GM12872 (cell line): ENCODE results near the gene LRRC8C.

Source experiments
- CTCF ChIP-seq: IDR thresholded peaks from 3 replicates; pipeline ENCODE4 v1.5.1; 2011; ENCODE audit warnings: low read depth, mild to moderate bottlenecking, low read length, moderate library complexity; ENCODE audit not compliant: insufficient read depth

LRRC8C gene

DNA sequence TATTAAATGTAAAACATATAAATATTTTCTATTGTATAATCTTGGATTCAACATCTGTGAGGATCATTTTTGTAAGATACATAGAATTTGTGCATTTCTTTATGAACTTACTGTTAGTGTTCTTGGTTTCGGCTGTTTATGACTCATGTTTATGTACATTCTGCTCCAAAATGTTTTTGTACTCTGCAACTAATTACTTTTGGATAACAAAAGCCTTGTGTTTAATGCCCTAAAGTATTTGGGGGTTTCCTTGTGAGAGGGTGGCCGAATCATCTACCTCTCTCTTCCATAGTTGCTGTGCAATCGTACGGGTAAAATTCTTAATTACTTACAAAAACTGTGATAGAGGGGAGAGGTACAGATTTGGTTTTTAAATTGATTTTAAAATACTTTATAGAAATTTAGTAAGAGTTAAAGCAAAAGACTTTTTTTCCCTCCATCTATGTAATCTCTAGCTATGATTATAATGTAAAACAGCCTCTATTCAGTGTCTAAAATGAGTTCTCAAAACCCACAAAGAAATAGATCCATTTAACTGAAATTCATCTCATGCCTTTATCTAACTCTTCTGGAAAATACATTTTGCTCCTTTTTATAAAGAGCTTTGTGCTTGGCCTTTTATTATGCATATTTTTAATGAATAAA is 38.7 kb upstream of the LRRC8C start:
- TF ChIP-seq CTCF: no peak

GRCh38 chr1:89596698-89597097 is 36.2 kb upstream of the LRRC8C start:
- no peak for TF ChIP-seq CTCF

DNA sequence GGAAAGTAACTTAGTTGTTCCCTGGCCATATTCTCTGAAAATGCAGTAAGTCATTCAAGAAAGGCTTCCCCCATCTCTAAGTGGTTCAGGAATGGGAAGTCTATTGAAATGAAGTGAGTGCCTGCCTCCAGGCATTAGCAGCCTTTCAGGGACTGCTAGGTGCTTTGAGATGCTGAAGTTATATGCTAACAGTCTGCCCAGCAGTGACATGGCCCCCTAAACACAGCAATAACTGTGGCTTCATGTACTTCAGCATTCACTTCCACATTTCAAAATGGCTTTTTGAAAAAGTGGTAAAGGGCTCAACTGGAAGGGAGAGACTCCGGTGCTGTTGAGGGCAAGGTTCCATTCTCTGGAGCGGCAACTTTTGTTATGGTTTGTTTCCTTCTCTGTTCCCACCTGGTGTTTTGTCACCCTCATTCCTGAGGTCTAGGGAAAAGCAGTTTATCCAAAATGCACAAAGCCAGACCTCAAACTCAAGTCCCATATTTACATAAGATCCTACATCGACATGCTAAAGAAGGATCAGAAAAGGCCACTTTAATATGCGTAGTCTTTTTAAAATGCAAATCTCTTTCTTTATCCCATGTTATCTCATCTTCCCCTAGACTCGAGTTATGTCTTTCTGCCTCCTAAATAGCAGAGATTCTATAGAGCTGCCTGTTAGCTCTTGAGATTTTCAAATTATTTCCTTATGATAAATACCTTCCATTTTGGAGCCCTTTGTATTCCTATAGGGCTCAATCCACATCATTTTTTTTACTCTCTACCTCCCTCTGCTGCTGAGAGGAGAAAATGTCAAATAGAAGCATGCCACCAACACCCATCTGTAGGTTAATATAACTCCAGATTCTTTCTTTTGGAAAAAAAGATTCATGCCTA is 34.2 kb upstream of the LRRC8C start:
- TF ChIP-seq CTCF: peak; percentile 55

DNA sequence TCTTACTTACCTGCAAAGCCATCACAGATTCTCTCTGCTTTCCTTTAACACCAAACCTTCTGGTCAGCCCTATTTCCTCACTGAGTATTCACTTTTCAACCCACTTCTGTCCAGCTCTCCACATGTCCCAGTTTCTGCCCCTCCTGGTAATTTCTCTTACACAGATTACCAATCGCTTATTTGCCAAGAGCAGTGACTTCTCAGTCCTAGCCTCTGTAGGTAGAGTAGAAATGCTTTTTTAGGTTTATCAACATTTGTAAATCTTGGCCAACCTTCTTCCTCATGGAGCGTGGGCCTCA is 33.6 kb upstream of the LRRC8C start:
- no peak for TF ChIP-seq CTCF

- no peak for TF ChIP-seq CTCF
Measured at GRCh38 chr1:89600451-89601224, 32.3 kb upstream of the LRRC8C start.

- TF ChIP-seq CTCF: no peak
Measured at GRCh38 chr1:89602871-89603404, 30.0 kb upstream of the LRRC8C start.

DNA sequence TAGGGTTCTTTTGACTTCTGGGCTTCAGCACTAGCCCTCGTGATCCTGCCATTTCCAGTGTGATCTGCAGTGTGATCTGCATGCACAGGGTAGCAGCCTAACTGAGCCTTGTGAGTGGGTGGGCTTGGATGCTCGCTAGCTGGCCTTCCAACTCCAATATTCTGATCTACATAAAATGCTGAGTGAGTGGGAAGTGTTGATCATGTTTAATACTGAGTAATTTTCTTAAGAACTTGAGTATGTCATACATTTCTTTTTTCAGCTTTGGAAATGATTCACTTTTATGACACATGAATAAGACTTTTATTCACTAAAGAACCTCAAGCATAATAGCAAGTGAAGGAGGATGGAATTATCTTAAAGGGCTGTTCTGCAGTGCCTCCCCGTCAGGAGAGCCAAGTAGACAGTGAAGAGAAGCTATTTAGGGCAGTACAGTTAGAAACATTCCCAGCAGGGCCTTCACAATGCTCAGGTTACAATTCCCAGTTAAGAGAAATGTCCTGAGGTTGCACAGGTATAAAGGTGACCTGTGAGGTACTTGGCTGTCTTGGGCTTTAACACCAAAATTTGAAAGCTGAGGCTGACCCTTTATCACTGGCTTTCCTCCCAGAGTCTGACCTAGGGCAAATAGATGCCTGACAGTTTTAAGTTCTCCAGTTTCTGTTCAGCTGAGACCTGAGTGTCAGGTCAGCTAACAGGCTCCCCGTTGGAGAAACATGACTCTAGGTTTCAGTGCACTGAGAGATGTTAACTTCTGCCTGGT is 29.1 kb upstream of the LRRC8C start:
- TF ChIP-seq CTCF: no peak
